ENCODE results near the gene CD93. TPM values are rescaled to one million over a fixed set of nuclear protein-coding genes. Genes with fewer than 3 reads are reported as not detected.

The CD93 gene
- polyA plus RNA-seq, 2 of the 4 experiments (the other 2 are of a cell fraction) = not detected

- no peak overlapping the region for H3K27ac ChIP-seq
- POLR2A ChIA-PET = no interaction called here
- H3K4me1 ChIP-seq = no peaks in the 10 kb centered on the region
- TF ChIP-seq FOSB (CRISPR knock-in tag; IDR thresholded peaks at IDR 0.05) = no peak
- TF ChIP-seq USF2 (IDR thresholded peaks at IDR 0.05) = no peak
- no peak for TF ChIP-seq NFE2L2 (conservative IDR thresholded peaks at IDR 0.05; ENCODE audit: low read length)
- TF ChIP-seq RNF2 (IDR thresholded peaks at IDR 0.05; ENCODE audit: borderline replicate concordance, low read depth) = no peak
- no peaks in the 10 kb centered on the region for H3K9me3 ChIP-seq
- H3K4me3 ChIP-seq = no peak overlapping the region
- FAIRE-seq = no peak
- ATAC-seq = no peak
- 47% methylated on average over 3 of the region's 3 CpGs for WGBS (ENCODE audit: missing lambda C conversion rate)
- no peak for DNase-seq (ENCODE audit: low read depth in 1 of 2, low spot score in 1 of 2)
- H3K4me2 ChIP-seq = no peak overlapping the region
- CTCF ChIA-PET = interaction anchor here (1.0 to 2.6 kb wide), 9 partner anchors 9 to 410 kb away, joined by 3 to 7 read pairs (median 3); partner anchors contain the start of gene CD93
Observed at GRCh38 chr20:23096097-23096496, 10.0 kb upstream of the CD93 start.

- ATAC-seq (no peak), FAIRE-seq (no peak), DNase-seq (ENCODE audit: low read depth in 1 of 2, low spot score in 1 of 2) (no peak)
- ChIA-PET POLR2A (no interaction called here), CTCF (interaction anchor here (0.6 to 1.8 kb wide), 9 partner anchors 10 to 409 kb away, joined by 3 to 5 read pairs (median 3); partner anchors contain the start of gene CD93)
- TF ChIP-seq NR3C1 (IDR thresholded peaks at IDR 0.05) (no peak), FOSL2 (IDR thresholded peaks at IDR 0.05) (no peak), FOSL2 (CRISPR knock-in tag; IDR thresholded peaks at IDR 0.05) (no peak), POLR2AphosphoS2 (conservative IDR thresholded peaks at IDR 0.05; ENCODE audit: low read length) (no peak), KDM1A (IDR thresholded peaks at IDR 0.05; ENCODE audit: low read depth) (no peak), KDM5A (IDR thresholded peaks at IDR 0.05) (no peak), ATOH8 (CRISPR knock-in tag; IDR thresholded peaks at IDR 0.05; ENCODE audit: low read depth) (no peak), TP53 (CRISPR knock-in tag; IDR thresholded peaks at IDR 0.05) (no peak), USF2 (IDR thresholded peaks at IDR 0.05) (no peak), ZC3H11A (IDR thresholded peaks at IDR 0.05) (no peak), GATA3 (IDR thresholded peaks at IDR 0.05; ENCODE audit: borderline replicate concordance) (no peak), HOXB13 (CRISPR knock-in tag; IDR thresholded peaks at IDR 0.05; ENCODE audit: low read depth) (no peak), HOXA7 (CRISPR knock-in tag; IDR thresholded peaks at IDR 0.05) (no peak)
- H3K4me3 ChIP-seq = no peak overlapping the region
- H3K9me3 ChIP-seq = no peaks in the 10 kb centered on the region
- H3K4me2 ChIP-seq = no peak overlapping the region
- H3K4me1 ChIP-seq = no peaks in the 10 kb centered on the region
- no peak overlapping the region for H3K27ac ChIP-seq
- WGBS (ENCODE audit: missing lambda C conversion rate) = 43% methylated on average over 3 of the region's 3 CpGs
Observed at GRCh38 chr20:23095499-23095898, 9.4 kb upstream of the CD93 start.

GRCh38 chr20:23094927-23095326, 8.8 kb upstream of the CD93 start:
- no peaks in the 10 kb centered on the region for H3K9me3 ChIP-seq
- ChIA-PET CTCF (interaction anchor here (0.9 to 1.3 kb wide), 7 partner anchors 9 to 246 kb away, joined by 3 to 4 read pairs (median 3); partner anchors contain the start of gene CD93), POLR2A (no interaction called here)
- DNase-seq (ENCODE audit: low read depth in 1 of 2, low spot score in 1 of 2) (no peak), FAIRE-seq (no peak), ATAC-seq (no peak)
- H3K4me2 ChIP-seq = no peak overlapping the region
- no peaks in the 10 kb centered on the region for H3K4me1 ChIP-seq
- no peak overlapping the region for H3K4me3 ChIP-seq
- H3K27ac ChIP-seq = no peak overlapping the region
- WGBS (ENCODE audit: missing lambda C conversion rate) = 60% methylated on average over 8 of the region's 8 CpGs
- TF ChIP-seq EHMT2 (IDR thresholded peaks at IDR 0.05; ENCODE audit: low read depth) = no peak
- TF ChIP-seq HOXA7 (CRISPR knock-in tag; IDR thresholded peaks at IDR 0.05) = no peak
- TF ChIP-seq PHF8 (IDR thresholded peaks at IDR 0.05; ENCODE audit: borderline replicate concordance, low read depth) = no peak
- no peak for TF ChIP-seq MAZ (IDR thresholded peaks at IDR 0.05; ENCODE audit: borderline replicate concordance, low read depth, low read length)
- TF ChIP-seq ZSCAN20 (CRISPR knock-in tag; IDR thresholded peaks at IDR 0.05) = no peak
- no peak for TF ChIP-seq RCOR1 (IDR thresholded peaks at IDR 0.05; ENCODE audit: low read depth, low read length)
- TF ChIP-seq ZC3H11A (IDR thresholded peaks at IDR 0.05) = no peak
- no peak for TF ChIP-seq SREBF2 (IDR thresholded peaks at IDR 0.05)
- TF ChIP-seq REST (IDR thresholded peaks at IDR 0.05) = no peak
- TF ChIP-seq TP53 (CRISPR knock-in tag; IDR thresholded peaks at IDR 0.05) = no peak
- no peak for TF ChIP-seq HES2 (IDR thresholded peaks at IDR 0.05)
- TF ChIP-seq EHF (CRISPR knock-in tag; IDR thresholded peaks at IDR 0.05) = no peak
- TF ChIP-seq E2F6 (IDR thresholded peaks at IDR 0.05; ENCODE audit: borderline replicate concordance, low read depth) = no peak
- no peak for TF ChIP-seq ELK1 (IDR thresholded peaks at IDR 0.05; ENCODE audit: low read depth, low read length)
